Adrenal gland (tissue), 5 donors: ENCODE data around the gene YTHDF1.

Source experiments
- POLR2A ChIP-seq, 2 donors: fragments of 450-650 bp; IDR thresholded peaks; one replicate each; pipeline ENCODE4 v1.6.1; 2017; ENCODE audit warnings: antibody characterized with exemption in 2 of 2, mild to moderate bottlenecking in 2 of 2, moderate library complexity in 1 of 2
- TF ChIP-seq, protein P1 (sequence below), 6 experiments: fragments of 450-650 bp in 4 of 6; fragments of 200-600 bp in 2 of 6; sonication (generic) in 1 of 6; IDR thresholded peaks; 1 replicate in 5 of 6; 2 replicates in 1 of 6; pipeline versions ENCODE4 v1.5.1 to v1.8.0; 2016 to 2021; ENCODE audit warnings: antibody characterized with exemption in 6 of 6, mild to moderate bottlenecking in 2 of 6, moderate library complexity in 1 of 6
- donor health status: DM: no; HTN: no; CAD: no.

DNA sequence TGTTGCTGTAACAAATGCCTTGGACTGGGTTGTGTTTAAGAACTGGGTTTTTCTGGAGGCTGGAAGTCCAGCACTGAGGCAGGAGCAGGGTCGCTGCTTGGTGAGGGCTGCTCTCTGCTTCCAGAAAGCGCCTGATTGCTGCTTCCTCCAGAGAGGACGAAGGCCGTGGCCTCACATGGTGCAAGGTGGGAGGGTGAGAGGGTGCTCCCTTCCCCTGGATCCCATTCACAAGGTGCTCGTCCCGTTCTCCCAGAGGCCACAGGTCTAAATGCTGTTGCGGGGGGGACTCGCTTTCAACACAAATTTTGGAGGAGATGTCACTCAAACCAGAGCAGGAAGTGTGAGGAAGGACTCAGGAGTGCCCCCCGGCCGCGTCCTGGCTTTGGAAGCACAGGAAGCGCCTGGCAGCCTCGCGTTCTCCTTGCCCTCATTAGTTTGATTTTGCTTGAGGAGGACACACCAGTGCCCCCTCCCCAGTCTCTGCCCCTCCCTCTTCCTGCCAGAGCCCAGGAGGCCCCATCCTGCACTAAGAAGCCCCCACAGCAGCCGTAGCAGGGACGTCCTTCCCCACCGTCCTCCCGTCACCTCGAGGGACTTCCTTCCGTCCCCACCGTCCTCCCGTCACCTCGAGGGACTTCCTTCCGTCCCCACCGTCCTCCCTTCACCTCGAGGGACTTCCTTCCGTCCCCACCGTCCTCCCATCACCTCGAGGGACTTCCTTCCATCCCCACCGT lies 46.0 kb upstream of the YTHDF1 start:
- TF ChIP-seq, protein P1, sequence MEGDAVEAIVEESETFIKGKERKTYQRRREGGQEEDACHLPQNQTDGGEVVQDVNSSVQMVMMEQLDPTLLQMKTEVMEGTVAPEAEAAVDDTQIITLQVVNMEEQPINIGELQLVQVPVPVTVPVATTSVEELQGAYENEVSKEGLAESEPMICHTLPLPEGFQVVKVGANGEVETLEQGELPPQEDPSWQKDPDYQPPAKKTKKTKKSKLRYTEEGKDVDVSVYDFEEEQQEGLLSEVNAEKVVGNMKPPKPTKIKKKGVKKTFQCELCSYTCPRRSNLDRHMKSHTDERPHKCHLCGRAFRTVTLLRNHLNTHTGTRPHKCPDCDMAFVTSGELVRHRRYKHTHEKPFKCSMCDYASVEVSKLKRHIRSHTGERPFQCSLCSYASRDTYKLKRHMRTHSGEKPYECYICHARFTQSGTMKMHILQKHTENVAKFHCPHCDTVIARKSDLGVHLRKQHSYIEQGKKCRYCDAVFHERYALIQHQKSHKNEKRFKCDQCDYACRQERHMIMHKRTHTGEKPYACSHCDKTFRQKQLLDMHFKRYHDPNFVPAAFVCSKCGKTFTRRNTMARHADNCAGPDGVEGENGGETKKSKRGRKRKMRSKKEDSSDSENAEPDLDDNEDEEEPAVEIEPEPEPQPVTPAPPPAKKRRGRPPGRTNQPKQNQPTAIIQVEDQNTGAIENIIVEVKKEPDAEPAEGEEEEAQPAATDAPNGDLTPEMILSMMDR (IDR thresholded peaks at IDR 0.05): no peak
- no peak for TF ChIP-seq POLR2A (IDR thresholded peaks at IDR 0.05)
